Tibial nerve (tissue), 4 donors: ENCODE data around the gene PAFAH1B2. TPM values are rescaled to one million over a fixed set of nuclear protein-coding genes. Genes with fewer than 3 reads are reported as not detected.
A peak's percentile ranks its signal among the peaks of the same experiment; 100 is the strongest.
"Not testable (repeated sequence)": the region's sequence is repeated elsewhere in the genome, so short reads cannot be mapped to it uniquely, and the experiment has no call there.

ENCODE experiments used
- DNase-seq, 2 donors: peaks; one replicate each; pipeline ENCODE4 v3.0.0-alpha.2; 2019; ENCODE audit warnings: low spot score in 2 of 2
- H3K27ac ChIP-seq, 4 donors: fragments of 200-600 bp; sonication (generic) in 3 of 4; one replicate each; pipeline ENCODE4 v1.5.1; 2017 to 2019; ENCODE audit warnings: mild to moderate bottlenecking in 1 of 4
- H3K27me3 ChIP-seq, 2 donors: fragments of 200-600 bp; sonication (generic) in 1 of 2; one replicate each; pipeline versions ENCODE4 v1.5.1 to v1.6.0; 2017 to 2019
- H3K36me3 ChIP-seq, 3 donors: fragments of 200-600 bp; sonication (generic); one replicate each; pipeline ENCODE4 v1.5.1; 2018 to 2019
- H3K4me1 ChIP-seq, 4 donors: fragments of 200-600 bp; sonication (generic) in 3 of 4; one replicate each; pipeline ENCODE4 v1.5.1; 2017 to 2019
- H3K4me3 ChIP-seq, 4 donors: fragments of 200-600 bp; sonication (generic) in 3 of 4; one replicate each; pipeline ENCODE4 v1.5.1; 2017 to 2019; ENCODE audit warnings: mild to moderate bottlenecking in 1 of 4, moderate library complexity in 1 of 4
- H3K9me3 ChIP-seq, 4 donors: fragments of 200-600 bp; sonication (generic) in 3 of 4; one replicate each; pipeline ENCODE4 v1.5.1; 2017 to 2019
- EP300 ChIP-seq, 2 donors: sonication (generic); formaldehyde crosslinking; IDR thresholded peaks; one replicate each; pipeline ENCODE4 v1.6.1; 2017; ENCODE audit warnings: antibody characterized with exemption in 2 of 2, mild to moderate bottlenecking in 1 of 2
- POLR2A ChIP-seq, 2 donors: fragments of 450-650 bp; IDR thresholded peaks; one replicate each; pipeline ENCODE4 v1.6.1; 2017; ENCODE audit warnings: antibody characterized with exemption in 2 of 2, mild to moderate bottlenecking in 2 of 2, moderate library complexity in 2 of 2
- WGBS, 2 donors: methylation state at CpG; one replicate each; pipeline ENCODE4 v1.1.5; 2018; 5-methylcytosine and 5-hydroxymethylcytosine counted together
- total RNA-seq, 4 donors: library from RNA; depleted of rRNA; stranded (reverse); fragments of >200 nt; gene quantifications; one replicate each; pipeline ENCODE4 v1.1.0, GENCODE V29; 2016
- TF ChIP-seq, protein P1 (sequence below), 5 experiments: fragments of 200-600 bp in 3 of 5; fragments of 450-650 bp in 2 of 5; sonication (generic) in 3 of 5; IDR thresholded peaks; one replicate each; pipeline ENCODE4 v1.5.1; 2016 to 2019; ENCODE audit warnings: antibody characterized with exemption in 5 of 5, mild to moderate bottlenecking in 3 of 5, moderate library complexity in 2 of 5

Gene PAFAH1B2
- total RNA-seq, 4 donors from 2014 or later = 96.9 to 125 (median 109) TPM

DNA sequence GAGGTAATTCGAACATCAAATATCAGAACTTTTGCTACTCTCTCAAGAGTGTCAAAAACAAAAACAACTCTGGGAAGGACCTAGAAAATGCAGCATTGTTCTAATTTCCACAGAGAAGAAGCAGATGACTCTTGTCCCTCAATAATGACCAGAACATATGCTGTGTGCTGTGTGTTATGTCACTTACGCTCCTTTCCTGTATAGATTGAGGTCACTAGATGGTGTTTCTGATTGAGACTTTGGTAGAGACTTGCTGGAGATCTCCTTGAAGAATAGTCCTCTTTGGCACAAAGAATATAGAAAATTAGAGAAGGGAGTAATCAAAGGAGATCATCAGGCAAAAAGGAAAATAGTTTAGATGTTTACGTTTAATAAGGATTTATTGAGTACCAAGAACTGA lies 43.5 kb upstream of the PAFAH1B2 start:
- Histone ChIP-seq H3K36me3 (no peaks in the 10 kb centered on the region), H3K27ac (peak overlapping the region in 2 of 4 donors; percentile 98)

DNA sequence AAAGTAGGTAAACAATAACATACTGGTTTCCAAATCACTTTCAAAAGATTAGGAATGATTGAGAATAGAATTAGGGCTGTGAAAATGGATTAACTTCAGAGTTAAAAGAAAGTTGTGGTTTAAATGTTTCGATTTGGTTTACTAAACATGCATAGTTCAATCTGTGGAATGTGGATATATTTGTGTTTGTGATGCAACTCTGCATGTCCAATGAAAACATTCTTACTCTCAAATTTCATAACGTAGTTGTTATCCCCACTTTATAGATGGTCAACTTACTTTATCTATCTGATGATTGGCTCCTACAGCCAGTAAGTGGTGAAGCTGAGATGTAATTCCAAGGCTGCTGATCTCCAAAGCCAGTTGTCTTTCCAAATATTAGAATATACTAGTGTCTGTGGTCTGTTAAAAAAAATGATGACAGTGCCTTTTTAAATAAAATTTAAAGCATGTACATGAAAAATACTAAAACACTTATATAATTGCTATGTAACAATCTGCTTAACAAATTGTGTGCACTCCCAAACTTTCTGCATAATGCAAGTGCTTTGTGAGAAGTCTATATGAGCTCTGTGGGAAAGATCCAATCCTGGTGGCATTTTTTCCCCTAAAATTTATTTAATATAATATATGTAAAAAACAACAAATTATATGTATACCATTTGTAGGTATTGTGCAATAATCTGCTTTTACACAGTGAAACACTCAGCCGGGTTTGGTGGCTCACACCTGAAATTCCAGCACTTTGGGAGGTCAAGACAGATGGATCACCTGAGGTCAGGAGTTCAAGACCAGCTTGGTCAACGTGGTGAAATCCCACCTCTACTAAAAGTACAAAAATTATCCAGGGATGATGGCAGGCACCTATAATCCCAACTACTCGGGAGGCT lies 36.1 kb upstream of the PAFAH1B2 start:
- H3K9me3 ChIP-seq = no peaks in the 10 kb centered on the region
- DNase-seq = no peak
- no peaks in the 10 kb centered on the region for H3K36me3 ChIP-seq
- H3K4me1 ChIP-seq = peaks cover 0 to 7% (median 0%) of the 10 kb centered on the region in 4 donors
- H3K4me3 ChIP-seq = no peak overlapping the region
- TF ChIP-seq, protein P1, sequence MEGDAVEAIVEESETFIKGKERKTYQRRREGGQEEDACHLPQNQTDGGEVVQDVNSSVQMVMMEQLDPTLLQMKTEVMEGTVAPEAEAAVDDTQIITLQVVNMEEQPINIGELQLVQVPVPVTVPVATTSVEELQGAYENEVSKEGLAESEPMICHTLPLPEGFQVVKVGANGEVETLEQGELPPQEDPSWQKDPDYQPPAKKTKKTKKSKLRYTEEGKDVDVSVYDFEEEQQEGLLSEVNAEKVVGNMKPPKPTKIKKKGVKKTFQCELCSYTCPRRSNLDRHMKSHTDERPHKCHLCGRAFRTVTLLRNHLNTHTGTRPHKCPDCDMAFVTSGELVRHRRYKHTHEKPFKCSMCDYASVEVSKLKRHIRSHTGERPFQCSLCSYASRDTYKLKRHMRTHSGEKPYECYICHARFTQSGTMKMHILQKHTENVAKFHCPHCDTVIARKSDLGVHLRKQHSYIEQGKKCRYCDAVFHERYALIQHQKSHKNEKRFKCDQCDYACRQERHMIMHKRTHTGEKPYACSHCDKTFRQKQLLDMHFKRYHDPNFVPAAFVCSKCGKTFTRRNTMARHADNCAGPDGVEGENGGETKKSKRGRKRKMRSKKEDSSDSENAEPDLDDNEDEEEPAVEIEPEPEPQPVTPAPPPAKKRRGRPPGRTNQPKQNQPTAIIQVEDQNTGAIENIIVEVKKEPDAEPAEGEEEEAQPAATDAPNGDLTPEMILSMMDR (IDR thresholded peaks at IDR 0.05) = no peak
- TF ChIP-seq EP300 (IDR thresholded peaks at IDR 0.05) = no peak
- TF ChIP-seq POLR2A (IDR thresholded peaks at IDR 0.05) = no peak
- H3K27ac ChIP-seq = no peak overlapping the region
- no peaks in the 10 kb centered on the region for H3K27me3 ChIP-seq
- 55 to 61% methylated on average over 5 of the region's 5 CpGs for WGBS, 2 donors

More for the DNA sequence above, 43.5 kb upstream of the PAFAH1B2 start:
- TF ChIP-seq, protein P1 (IDR thresholded peaks at IDR 0.05) = no peak
- TF ChIP-seq POLR2A (IDR thresholded peaks at IDR 0.05) (no peak), EP300 (IDR thresholded peaks at IDR 0.05) (no peak)
- peaks cover 0 to 27% (median 16%) of the 10 kb centered on the region in 4 donors for H3K4me1 ChIP-seq
- no peaks in the 10 kb centered on the region for H3K27me3 ChIP-seq
- H3K9me3 ChIP-seq = no peaks in the 10 kb centered on the region
- 89 to 90% methylated on average over 3 of the region's 3 CpGs for WGBS, 2 donors
- DNase-seq = no peak
- no peak overlapping the region for H3K4me3 ChIP-seq

DNA sequence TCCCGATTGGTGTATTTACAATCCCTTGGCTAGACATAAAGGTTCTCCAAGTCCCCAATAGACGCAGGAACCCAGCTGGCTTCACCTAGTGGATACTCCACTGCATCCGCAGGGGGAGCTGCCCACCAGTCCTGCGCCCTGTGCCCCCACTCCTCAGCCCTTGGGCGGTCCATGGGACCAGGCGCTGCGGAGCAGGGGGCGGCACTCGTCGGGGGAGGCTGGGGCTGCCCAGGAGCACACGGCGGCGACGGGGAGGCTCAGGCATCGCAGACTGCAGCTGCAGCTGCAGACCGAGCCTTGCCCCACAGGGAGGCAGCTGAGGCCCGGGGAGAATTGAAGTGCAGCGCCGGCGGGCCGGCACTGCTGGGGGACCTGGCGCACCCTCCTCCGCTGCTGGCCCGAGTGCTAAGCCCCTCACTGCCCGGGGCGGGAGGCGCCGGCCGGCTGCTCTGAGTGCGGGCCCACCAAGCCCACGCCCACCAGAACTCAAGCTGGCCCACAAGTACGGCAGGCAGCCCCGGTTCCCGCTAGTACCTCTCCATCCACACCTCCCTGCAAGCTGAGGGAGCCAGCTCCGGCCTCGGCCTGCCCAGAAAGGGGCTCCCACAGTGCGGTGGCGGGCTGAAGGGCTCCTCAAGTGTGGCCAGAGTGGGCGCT lies 33.7 kb upstream of the PAFAH1B2 start:
- TF ChIP-seq POLR2A (IDR thresholded peaks at IDR 0.05) (no peak), EP300 (IDR thresholded peaks at IDR 0.05) (no peak)
- TF ChIP-seq, protein P1 (IDR thresholded peaks at IDR 0.05) = no peak

DNA sequence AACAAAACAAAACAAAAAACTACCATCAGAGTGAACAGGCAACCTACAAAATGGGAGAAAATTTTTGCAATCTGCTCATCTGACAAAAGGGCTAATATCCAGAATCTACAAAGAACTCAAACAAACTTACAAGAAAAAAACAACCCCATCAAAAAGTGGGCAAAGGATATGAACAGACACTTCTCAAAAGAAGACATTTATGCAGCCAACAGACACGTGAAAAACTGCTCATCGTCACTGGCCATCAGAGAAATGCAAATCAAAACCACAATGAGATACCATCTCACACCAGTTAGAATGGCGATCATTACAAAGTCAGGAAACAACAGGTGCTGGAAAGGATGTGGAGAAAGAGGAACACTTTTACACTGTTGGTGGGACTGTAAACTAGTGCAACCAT lies 31.6 kb upstream of the PAFAH1B2 start:
- DNase-seq, H3K27me3 ChIP-seq, H3K9me3 ChIP-seq, H3K4me1 ChIP-seq, H3K4me3 ChIP-seq, H3K27ac ChIP-seq, H3K36me3 ChIP-seq: not testable (repeated sequence)
- WGBS, 2 donors = 70 to 71% methylated on average over 3 of the region's 3 CpGs

More for the DNA sequence above, 33.7 kb upstream of the PAFAH1B2 start:
- no peak for DNase-seq
- WGBS, 2 donors = 96% methylated on average over 12 to 20 of the region's 39 CpGs
- no peak overlapping the region for H3K27ac ChIP-seq
- H3K4me3 ChIP-seq = no peak overlapping the region
- peaks cover 0 to 7% (median 0%) of the 10 kb centered on the region in 4 donors for H3K4me1 ChIP-seq
- no peaks in the 10 kb centered on the region for H3K9me3 ChIP-seq
- no peaks in the 10 kb centered on the region for H3K36me3 ChIP-seq
- no peaks in the 10 kb centered on the region for H3K27me3 ChIP-seq

DNA sequence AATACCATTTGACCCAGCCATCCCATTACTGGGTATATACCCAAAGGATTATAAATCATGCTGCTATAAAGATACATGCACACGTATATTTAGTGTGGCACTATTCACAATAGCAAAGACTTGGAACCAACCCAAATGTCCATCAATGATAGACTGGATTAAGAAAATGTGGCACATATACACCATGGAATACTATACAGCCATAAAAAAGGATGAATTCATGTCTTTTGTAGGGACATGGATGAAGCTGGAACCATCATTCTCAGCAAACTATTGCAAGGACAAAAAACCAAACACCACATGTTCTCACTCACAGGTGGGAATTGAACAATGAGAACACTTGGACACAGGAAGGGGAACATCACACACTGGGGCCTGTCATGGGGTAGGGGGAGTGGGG lies 31.1 kb upstream of the PAFAH1B2 start:
- H3K27me3 ChIP-seq, H3K9me3 ChIP-seq, H3K4me1 ChIP-seq, H3K4me3 ChIP-seq, H3K27ac ChIP-seq, DNase-seq, H3K36me3 ChIP-seq: not testable (repeated sequence)
- 67 to 86% methylated on average over 1 of the region's 1 CpG for WGBS, 2 donors

DNA sequence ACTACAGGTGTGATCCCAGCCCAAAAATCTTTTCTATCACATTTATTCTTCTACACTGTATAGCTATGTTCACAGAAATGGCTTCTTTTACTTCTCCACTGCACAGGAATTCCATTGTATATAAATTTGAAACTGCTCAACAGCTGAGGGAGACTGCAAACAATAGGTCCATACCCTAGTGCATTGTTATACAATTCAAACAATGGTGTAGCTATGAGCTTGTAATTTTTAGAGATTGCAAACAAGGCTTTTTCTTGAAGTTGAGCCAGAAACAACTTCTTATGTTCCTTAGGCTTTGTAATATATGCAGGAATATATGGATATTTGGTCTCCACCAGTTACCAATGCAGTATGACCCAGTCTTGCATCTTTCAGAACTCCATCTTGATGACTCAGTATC lies 26.4 kb upstream of the PAFAH1B2 start:
- Histone ChIP-seq H3K27me3 (no peaks in the 10 kb centered on the region), H3K4me3 (no peak overlapping the region), H3K27ac (no peak overlapping the region), H3K9me3 (no peaks in the 10 kb centered on the region), H3K4me1 (no peaks in the 10 kb centered on the region), H3K36me3 (no peaks in the 10 kb centered on the region)
- DNase-seq = no peak
- TF ChIP-seq, protein P1 (IDR thresholded peaks at IDR 0.05) = no peak
- TF ChIP-seq POLR2A (IDR thresholded peaks at IDR 0.05) (no peak), EP300 (IDR thresholded peaks at IDR 0.05) (no peak)
